ENCODE data around the gene ODC1. TPM values are rescaled to one million over a fixed set of nuclear protein-coding genes. Genes with fewer than 3 reads are reported as not detected.

Gene ODC1
- 97.7 and 171 TPM in 2 replicates for total RNA-seq

GRCh38 chr2:10447895-10448575 lies at the start of gene ODC1:
TSS of gene ODC1 (minus strand) at chr2:10448327. CDS start at chr2:10445032, 3,295 bp downstream.

Other genes starting within 250 kb of the ODC1 start
- 55.2 and 115 TPM in 2 replicates for gene HPCAL1, start 145.4 kb downstream of the ODC1 start, total RNA-seq
- gene NOL10, start 241.6 kb upstream of the ODC1 start, total RNA-seq = 23.4 and 29.9 TPM in 2 replicates